ENCODE measurements around the gene MICAL2.

DNA sequence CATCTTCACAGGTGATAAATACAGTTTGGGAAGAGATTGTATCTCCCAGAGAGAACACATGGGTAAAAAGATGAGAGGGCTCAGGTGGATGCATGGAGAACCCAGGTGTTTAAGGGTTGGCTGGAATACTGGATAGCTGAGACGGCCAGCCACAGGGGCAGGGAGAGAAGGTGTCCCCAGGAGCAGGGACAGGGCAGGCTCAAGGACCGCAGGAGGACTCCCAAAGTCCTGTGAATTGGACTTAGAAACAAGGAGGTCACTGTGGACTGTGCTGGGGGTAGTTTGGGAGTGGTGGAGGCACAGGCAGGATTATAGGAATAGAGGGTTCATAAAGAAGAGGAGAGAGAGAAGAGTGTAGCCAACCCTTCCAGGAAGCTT lies 163.2 kb downstream of the MICAL2 start:
- TF ChIP-seq, protein P1, sequence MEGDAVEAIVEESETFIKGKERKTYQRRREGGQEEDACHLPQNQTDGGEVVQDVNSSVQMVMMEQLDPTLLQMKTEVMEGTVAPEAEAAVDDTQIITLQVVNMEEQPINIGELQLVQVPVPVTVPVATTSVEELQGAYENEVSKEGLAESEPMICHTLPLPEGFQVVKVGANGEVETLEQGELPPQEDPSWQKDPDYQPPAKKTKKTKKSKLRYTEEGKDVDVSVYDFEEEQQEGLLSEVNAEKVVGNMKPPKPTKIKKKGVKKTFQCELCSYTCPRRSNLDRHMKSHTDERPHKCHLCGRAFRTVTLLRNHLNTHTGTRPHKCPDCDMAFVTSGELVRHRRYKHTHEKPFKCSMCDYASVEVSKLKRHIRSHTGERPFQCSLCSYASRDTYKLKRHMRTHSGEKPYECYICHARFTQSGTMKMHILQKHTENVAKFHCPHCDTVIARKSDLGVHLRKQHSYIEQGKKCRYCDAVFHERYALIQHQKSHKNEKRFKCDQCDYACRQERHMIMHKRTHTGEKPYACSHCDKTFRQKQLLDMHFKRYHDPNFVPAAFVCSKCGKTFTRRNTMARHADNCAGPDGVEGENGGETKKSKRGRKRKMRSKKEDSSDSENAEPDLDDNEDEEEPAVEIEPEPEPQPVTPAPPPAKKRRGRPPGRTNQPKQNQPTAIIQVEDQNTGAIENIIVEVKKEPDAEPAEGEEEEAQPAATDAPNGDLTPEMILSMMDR (IDR thresholded peaks at IDR 0.05; ENCODE audit: low read depth, low read length) = no peak
- TF ChIP-seq EZH2phosphoT487 (IDR thresholded peaks at IDR 0.05; ENCODE audit: low read depth) = no peak
